MCF 10A (cell line): ENCODE results near the gene KLHL36. TPM values are rescaled to one million over a fixed set of nuclear protein-coding genes. Genes with fewer than 3 reads are reported as not detected.

Source experiments
- BruUV-seq: library from RNA; stranded (reverse); fragments of 400-500 nt; replicated peaks from 2 replicates; lab custom pipeline; 2021; lab: Mats Ljungman, UMichigan
- CTCF ChIA-PET: fragments of 300-600 bp; sonication (Branson Sonifier 250); formaldehyde crosslinking; extraction: SDS; loops from one replicate; lab custom pipeline; 2021; ENCODE audit warnings: antibody characterized with exemption, inconsistent platforms; lab: Yijun Ruan, JAX
- POLR2A ChIA-PET: fragments of 300-600, 350-650 bp; sonication (Branson Sonifier 250); formaldehyde crosslinking; extraction: SDS; loops from one replicate; lab custom pipeline; 2020; ENCODE audit warnings: antibody characterized with exemption, inconsistent platforms; lab: Yijun Ruan, JAX
- DNase-seq: peaks from one replicate; pipeline ENCODE4 v3.0.0-alpha.2; 2018; ENCODE audit not compliant: unreplicated experiment
- H3K27ac Mint-ChIP-seq: one replicate; pipeline ENCODE4 v1.8.0; 2022; ENCODE audit warnings: mild to moderate bottlenecking, low read depth, mixed read lengths; ENCODE audit not compliant: unreplicated experiment
- H3K27me3 Mint-ChIP-seq: one replicate; pipeline ENCODE4 v1.8.0; 2022; ENCODE audit warnings: mixed read lengths; ENCODE audit not compliant: insufficient read depth, unreplicated experiment
- H3K36me3 Mint-ChIP-seq: one replicate; pipeline ENCODE4 v1.8.0; 2022; ENCODE audit warnings: mild to moderate bottlenecking, moderate library complexity, mixed read lengths; ENCODE audit not compliant: insufficient read depth, unreplicated experiment
- H3K4me1 Mint-ChIP-seq: one replicate; pipeline ENCODE4 v1.8.0; 2022; ENCODE audit warnings: mixed read lengths; ENCODE audit not compliant: insufficient read depth, unreplicated experiment
- H3K4me3 Mint-ChIP-seq: one replicate; pipeline ENCODE4 v1.8.0; 2022; ENCODE audit warnings: mild to moderate bottlenecking, moderate library complexity, mixed read lengths; ENCODE audit not compliant: unreplicated experiment
- H3K9me3 Mint-ChIP-seq: one replicate; pipeline ENCODE4 v1.8.0; 2022; ENCODE audit warnings: mixed read lengths; ENCODE audit not compliant: unreplicated experiment
- CTCF ChIP-seq: fragments of 200-600 bp; IDR thresholded peaks from one replicate; pipeline ENCODE4 v1.8.0; 2022; ENCODE audit warnings: antibody characterized with exemption, mild to moderate bottlenecking; ENCODE audit not compliant: unreplicated experiment
- intact Hi-C: fragments of 100-400 bp; cut with micrococcal nuclease; formaldehyde crosslinking; loops from 2 replicates; pipeline ENCODE4 v1.14.1; 2022
- total RNA-seq: library from RNA; stranded (reverse); gene quantifications from 2 replicates; pipeline ENCODE4 v1.2.3, GENCODE V29; 2022

Gene KLHL36
- total RNA-seq, 1 experiment from 2014 or later, result 38.4 TPM

- no peaks in the 10 kb centered on the region for H3K36me3 Mint-ChIP-seq
- H3K9me3 Mint-ChIP-seq, result no peaks in the 10 kb centered on the region
- H3K27me3 Mint-ChIP-seq, result no peaks in the 10 kb centered on the region
- CTCF ChIA-PET, result interaction anchor here (0.6 to 2.4 kb wide), 3 partner anchors 8 to 76 kb away, joined by 3 to 13 read pairs (median 3); no protein-coding TSS in a partner anchor
- intact Hi-C loops, result no loop called here
- H3K27ac Mint-ChIP-seq, result no peak overlapping the region
- POLR2A ChIA-PET, result no interaction called here
- no peak overlapping the region for H3K4me3 Mint-ChIP-seq
- H3K4me1 Mint-ChIP-seq, result no peaks in the 10 kb centered on the region
- TF ChIP-seq CTCF, result no peak
- BruUV-seq, result no TSS peak
- DNase-seq, result no peak
These were observed 32.0 kb downstream of the KLHL36 start for GRCh38 chr16:84680165-84680842.

- H3K4me1 Mint-ChIP-seq, result no peaks in the 10 kb centered on the region
- no peaks in the 10 kb centered on the region for H3K27me3 Mint-ChIP-seq
- no peak overlapping the region for H3K4me3 Mint-ChIP-seq
- H3K27ac Mint-ChIP-seq, result no peak overlapping the region
- ChIA-PET POLR2A (interaction anchor here (1.0 kb wide), 1 partner anchor 9 kb away, joined by 4 read pairs; no protein-coding TSS in a partner anchor), CTCF (interaction anchor here (2.4 kb wide), 1 partner anchor 8 kb away, joined by 13 read pairs; no protein-coding TSS in a partner anchor)
- DNase-seq, result no peak
- no peaks in the 10 kb centered on the region for H3K9me3 Mint-ChIP-seq
- no TSS peak for BruUV-seq
- intact Hi-C loops, result no loop called here
- H3K36me3 Mint-ChIP-seq, result no peaks in the 10 kb centered on the region
- TF ChIP-seq CTCF, result no peak
These were observed 32.7 kb downstream of the KLHL36 start for GRCh38 chr16:84680843-84681629.

- no peaks in the 10 kb centered on the region for H3K4me1 Mint-ChIP-seq
- no peaks in the 10 kb centered on the region for H3K9me3 Mint-ChIP-seq
- no peak overlapping the region for H3K27ac Mint-ChIP-seq
- H3K36me3 Mint-ChIP-seq, result no peaks in the 10 kb centered on the region
- CTCF ChIA-PET, result interaction anchor here (0.7 kb wide), 1 partner anchor 11 kb away, joined by 4 read pairs; no protein-coding TSS in a partner anchor
- DNase-seq, result no peak
- no peaks in the 10 kb centered on the region for H3K27me3 Mint-ChIP-seq
- no peak overlapping the region for H3K4me3 Mint-ChIP-seq
- TF ChIP-seq CTCF, result no peak
- POLR2A ChIA-PET, result interaction anchor here (0.7 kb wide), 1 partner anchor 215 kb away, joined by 3 read pairs; no protein-coding TSS in a partner anchor
- no TSS peak for BruUV-seq
- intact Hi-C loops, result no loop called here
These were observed 35.6 kb downstream of the KLHL36 start for GRCh38 chr16:84683691-84684591.
